Suprapubic skin (tissue), 4 donors: Measurements from ENCODE around the gene ZNF423. TPM values are rescaled to one million over a fixed set of nuclear protein-coding genes. Genes with fewer than 3 reads are reported as not detected.
"Not testable (repeated sequence)": the region's sequence is repeated elsewhere in the genome, so short reads cannot be mapped to it uniquely, and the experiment has no call there.

Source experiments
- DNase-seq, 2 donors: peaks; one replicate each; pipeline ENCODE4 v3.0.0-alpha.2; 2019; ENCODE audit warnings: low spot score in 2 of 2
- H3K27ac ChIP-seq: fragments of 200-600 bp; sonication (generic); one replicate; pipeline ENCODE4 v1.5.1; 2019
- H3K27me3 ChIP-seq: fragments of 200-600 bp; sonication (generic); one replicate; pipeline ENCODE4 v1.5.1; 2019
- H3K36me3 ChIP-seq: fragments of 200-600 bp; sonication (generic); one replicate; pipeline ENCODE4 v1.5.1; 2019
- H3K4me1 ChIP-seq: fragments of 200-600 bp; sonication (generic); one replicate; pipeline ENCODE4 v1.5.1; 2019
- H3K4me3 ChIP-seq: fragments of 200-600 bp; sonication (generic); one replicate; pipeline ENCODE4 v1.5.1; 2019; ENCODE audit warnings: mild to moderate bottlenecking
- H3K9me3 ChIP-seq: fragments of 200-600 bp; sonication (generic); one replicate; pipeline ENCODE4 v1.5.1; 2019
- EP300 ChIP-seq: sonication (generic); formaldehyde crosslinking; IDR thresholded peaks from one replicate; pipeline ENCODE4 v1.6.1; 2017; ENCODE audit warnings: antibody characterized with exemption
- POLR2A ChIP-seq, 2 donors: fragments of 450-650 bp; IDR thresholded peaks; one replicate each; pipeline ENCODE4 v1.6.1; 2017; ENCODE audit warnings: antibody characterized with exemption in 2 of 2, mild to moderate bottlenecking in 2 of 2, moderate library complexity in 2 of 2
- POLR2AphosphoS5 ChIP-seq, 3 donors: sonication (generic); formaldehyde crosslinking; IDR thresholded peaks; one replicate each; pipeline ENCODE4 v1.6.1; 2017; ENCODE audit warnings: antibody characterized with exemption in 3 of 3
- WGBS: methylation state at CpG from one replicate; pipeline ENCODE4 v1.1.5; 2018; 5-methylcytosine and 5-hydroxymethylcytosine counted together
- total RNA-seq, 4 donors: library from RNA; depleted of rRNA; stranded (reverse); fragments of >200 nt; gene quantifications; one replicate each; pipeline ENCODE4 v1.1.0, GENCODE V29; 2016
- TF ChIP-seq, protein P1 (sequence below), 2 donors: fragments of 200-600 bp in 1 of 2; fragments of 450-650 bp in 1 of 2; sonication (generic) in 1 of 2; IDR thresholded peaks; one replicate each; pipeline ENCODE4 v1.5.1; 2016 to 2019; ENCODE audit warnings: antibody characterized with exemption in 2 of 2, mild to moderate bottlenecking in 1 of 2, moderate library complexity in 1 of 2

ZNF423 gene
- total RNA-seq, 4 donors from 2014 or later = 1.3 to 5.3 (median 1.9) TPM

DNA sequence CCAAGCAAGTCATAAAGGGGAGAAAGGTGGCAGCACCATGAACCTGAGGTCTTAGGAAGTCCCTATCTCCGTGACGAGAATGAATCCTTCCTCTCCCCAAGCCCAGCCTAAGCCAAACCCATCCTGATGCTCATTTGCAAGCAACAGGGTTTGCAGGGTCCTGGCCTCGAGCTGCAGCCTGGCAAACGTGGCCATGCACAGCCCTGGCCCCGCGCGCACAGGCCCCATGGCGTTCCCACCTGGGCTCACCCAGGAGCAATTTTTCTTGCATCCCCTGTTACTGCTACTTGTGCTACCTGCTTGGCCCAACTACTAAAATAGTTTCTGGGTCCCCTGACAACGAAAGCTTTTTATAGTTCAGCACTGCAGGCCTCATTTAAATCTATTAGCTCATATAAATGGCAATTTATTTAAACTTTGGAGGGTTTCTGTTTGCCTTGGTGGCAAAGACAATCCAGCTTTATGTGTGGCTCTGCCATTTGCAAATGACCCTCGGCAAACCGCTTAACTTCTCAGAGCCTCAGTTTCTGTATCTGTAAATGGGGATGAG lies 340.8 kb downstream of the ZNF423 start:
- no peak for TF ChIP-seq POLR2AphosphoS5 (IDR thresholded peaks at IDR 0.05)
- TF ChIP-seq, protein P1, sequence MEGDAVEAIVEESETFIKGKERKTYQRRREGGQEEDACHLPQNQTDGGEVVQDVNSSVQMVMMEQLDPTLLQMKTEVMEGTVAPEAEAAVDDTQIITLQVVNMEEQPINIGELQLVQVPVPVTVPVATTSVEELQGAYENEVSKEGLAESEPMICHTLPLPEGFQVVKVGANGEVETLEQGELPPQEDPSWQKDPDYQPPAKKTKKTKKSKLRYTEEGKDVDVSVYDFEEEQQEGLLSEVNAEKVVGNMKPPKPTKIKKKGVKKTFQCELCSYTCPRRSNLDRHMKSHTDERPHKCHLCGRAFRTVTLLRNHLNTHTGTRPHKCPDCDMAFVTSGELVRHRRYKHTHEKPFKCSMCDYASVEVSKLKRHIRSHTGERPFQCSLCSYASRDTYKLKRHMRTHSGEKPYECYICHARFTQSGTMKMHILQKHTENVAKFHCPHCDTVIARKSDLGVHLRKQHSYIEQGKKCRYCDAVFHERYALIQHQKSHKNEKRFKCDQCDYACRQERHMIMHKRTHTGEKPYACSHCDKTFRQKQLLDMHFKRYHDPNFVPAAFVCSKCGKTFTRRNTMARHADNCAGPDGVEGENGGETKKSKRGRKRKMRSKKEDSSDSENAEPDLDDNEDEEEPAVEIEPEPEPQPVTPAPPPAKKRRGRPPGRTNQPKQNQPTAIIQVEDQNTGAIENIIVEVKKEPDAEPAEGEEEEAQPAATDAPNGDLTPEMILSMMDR (IDR thresholded peaks at IDR 0.05) = no peak
- TF ChIP-seq POLR2A (IDR thresholded peaks at IDR 0.05) = no peak
- TF ChIP-seq EP300 = no peak
- Histone ChIP-seq H3K4me1 (peaks cover 7% of the 10 kb centered on the region), H3K36me3 (no peaks in the 10 kb centered on the region), H3K27ac (no peak overlapping the region), H3K4me3 (no peak overlapping the region), H3K9me3 (no peaks in the 10 kb centered on the region), H3K27me3 (no peaks in the 10 kb centered on the region)
- 86% methylated on average over 11 of the region's 11 CpGs for WGBS
- no peak for DNase-seq

DNA sequence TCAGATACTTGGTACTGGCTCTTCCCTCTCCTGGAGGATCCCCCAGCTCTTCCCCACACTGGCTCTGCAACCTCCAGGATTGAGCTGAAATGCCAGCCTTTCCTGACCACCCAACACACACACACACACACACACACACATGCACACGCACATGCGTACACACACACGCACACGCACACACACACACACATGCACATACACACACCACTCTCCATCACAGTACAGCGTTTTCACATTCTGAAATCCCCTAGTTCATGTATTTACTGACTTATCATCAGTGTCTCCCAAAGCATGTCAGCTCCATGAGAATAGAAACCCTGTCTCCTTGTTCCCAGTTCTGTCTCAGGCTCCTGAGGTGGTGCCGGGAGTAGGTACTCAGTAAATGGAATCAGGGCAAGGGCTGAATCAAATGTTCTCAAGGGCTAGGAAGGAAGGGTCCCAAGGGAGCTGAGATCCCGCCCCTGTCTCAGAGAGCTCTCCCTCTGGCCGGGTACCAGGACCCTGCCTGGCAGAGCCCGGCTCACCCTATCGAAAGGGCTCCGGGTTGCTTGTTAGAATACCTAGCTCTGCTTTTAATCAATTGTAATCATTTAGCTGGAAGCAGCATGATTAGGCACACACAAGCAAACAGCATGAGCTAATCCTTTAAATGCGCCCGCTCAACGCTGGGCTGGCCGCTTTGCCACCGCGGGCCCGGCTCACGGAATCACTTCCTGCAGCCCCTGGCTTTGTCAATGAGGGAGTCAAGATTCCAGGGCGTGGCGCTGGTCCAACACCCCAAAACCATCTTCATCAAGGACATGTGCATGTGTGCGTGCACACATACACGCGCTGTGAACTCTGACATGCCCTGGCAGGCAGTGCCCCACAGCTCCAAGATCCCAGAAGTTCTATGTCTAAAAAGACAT lies 341.6 kb downstream of the ZNF423 start:
- TF ChIP-seq, protein P1 (IDR thresholded peaks at IDR 0.05) = no peak
- Histone ChIP-seq H3K4me3 (no peak overlapping the region), H3K27ac (no peak overlapping the region), H3K27me3 (no peaks in the 10 kb centered on the region), H3K36me3 (no peaks in the 10 kb centered on the region), H3K4me1 (peaks cover 7% of the 10 kb centered on the region), H3K9me3 (no peaks in the 10 kb centered on the region)
- 74% methylated on average over 24 of the region's 24 CpGs for WGBS
- DNase-seq = no peak

DNA sequence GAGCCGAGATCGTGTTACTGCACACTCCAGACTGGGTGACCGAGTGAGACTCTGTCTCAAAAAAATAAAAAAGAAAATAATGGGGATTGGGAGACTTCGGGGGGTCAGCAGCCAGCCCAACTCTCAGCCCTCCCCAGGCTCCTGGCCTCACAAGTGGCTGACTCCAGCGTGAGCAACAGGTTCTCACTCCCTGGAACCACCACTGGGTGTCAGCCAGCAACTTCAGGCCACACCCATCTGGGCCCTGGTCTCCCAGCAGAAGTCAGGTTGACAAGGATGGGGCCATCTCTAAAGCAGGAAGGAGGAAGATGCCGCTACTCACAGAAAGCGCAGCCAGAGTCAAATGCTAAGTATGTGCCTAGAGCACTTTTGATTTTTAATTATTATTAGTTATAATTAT lies 342.9 kb downstream of the ZNF423 start:
- WGBS = 85% methylated on average over 7 of the region's 7 CpGs
- DNase-seq = no peak

DNA sequence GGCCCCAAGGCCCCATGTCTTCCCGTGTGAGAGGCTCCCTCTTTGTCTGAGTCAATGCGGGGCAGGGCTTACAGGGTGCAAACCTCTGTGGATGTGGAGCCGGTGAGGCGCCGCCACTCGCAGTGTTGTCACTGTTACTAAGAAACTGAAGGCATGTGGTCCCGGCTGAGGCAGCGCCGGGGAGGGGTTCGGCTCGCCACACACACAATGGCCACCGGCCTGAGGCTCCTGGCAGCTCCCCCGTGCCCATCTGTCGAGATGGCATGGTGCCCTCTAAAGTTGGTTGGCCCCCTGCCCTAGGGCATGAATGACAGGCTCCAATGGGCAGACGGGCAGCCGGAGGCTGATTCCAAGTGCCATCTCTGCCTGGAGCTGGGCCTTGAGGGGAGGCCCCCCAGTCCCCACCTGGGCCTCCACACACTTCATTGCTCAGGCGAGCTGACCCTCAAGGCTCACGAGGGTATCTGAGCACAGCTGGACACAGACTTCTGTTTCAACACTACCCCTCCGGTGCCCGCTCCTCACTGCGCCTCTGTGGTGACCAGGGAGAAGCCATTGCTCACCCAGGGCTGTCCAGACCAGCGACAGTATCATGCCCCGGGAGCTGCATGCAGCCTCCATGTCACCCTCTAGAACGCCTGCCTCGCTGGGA lies 345.1 kb downstream of the ZNF423 start:
- H3K4me3 ChIP-seq = no peak overlapping the region
- TF ChIP-seq EP300 (no peak), POLR2AphosphoS5 (IDR thresholded peaks at IDR 0.05) (no peak), POLR2A (IDR thresholded peaks at IDR 0.05) (no peak)
- TF ChIP-seq, protein P1 (IDR thresholded peaks at IDR 0.05) = no peak
- H3K36me3 ChIP-seq = no peaks in the 10 kb centered on the region
- WGBS = 80% methylated on average over 13 of the region's 25 CpGs
- H3K4me1 ChIP-seq = peaks cover 7% of the 10 kb centered on the region
- H3K27ac ChIP-seq = no peak overlapping the region
- no peaks in the 10 kb centered on the region for H3K9me3 ChIP-seq
- DNase-seq = no peak
- H3K27me3 ChIP-seq = no peaks in the 10 kb centered on the region

More for the DNA sequence above, 342.9 kb downstream of the ZNF423 start:
- Histone ChIP-seq H3K4me3 (no peak overlapping the region), H3K9me3 (no peaks in the 10 kb centered on the region), H3K27ac (no peak overlapping the region), H3K36me3 (no peaks in the 10 kb centered on the region), H3K27me3 (no peaks in the 10 kb centered on the region), H3K4me1 (peaks cover 7% of the 10 kb centered on the region)
- no peak for TF ChIP-seq POLR2AphosphoS5 (IDR thresholded peaks at IDR 0.05)
- TF ChIP-seq, protein P1 (IDR thresholded peaks at IDR 0.05) = no peak
- no peak for TF ChIP-seq POLR2A (IDR thresholded peaks at IDR 0.05)

DNA sequence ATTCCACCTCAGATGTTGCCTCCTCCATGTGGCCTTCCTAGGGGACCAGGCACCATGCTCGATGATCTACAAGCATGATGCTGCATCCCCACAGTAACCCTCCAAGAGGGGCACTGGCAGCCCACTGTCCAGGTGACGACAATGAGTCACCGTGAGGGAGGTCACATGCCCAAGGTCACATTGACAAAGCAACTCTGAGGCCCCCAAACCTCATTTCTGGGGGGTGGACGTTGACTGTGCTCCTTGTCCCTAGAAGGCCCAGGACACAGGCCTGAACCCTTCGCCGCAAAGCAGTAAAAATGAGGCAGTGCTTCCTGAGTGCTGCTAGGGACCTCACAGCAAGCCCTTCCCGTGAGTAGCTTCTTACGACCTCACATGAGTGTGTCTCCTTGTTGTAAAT lies 345.8 kb downstream of the ZNF423 start:
- no peak for DNase-seq
- H3K27me3 ChIP-seq = no peaks in the 10 kb centered on the region
- WGBS = 94% methylated on average over 6 of the region's 8 CpGs

DNA sequence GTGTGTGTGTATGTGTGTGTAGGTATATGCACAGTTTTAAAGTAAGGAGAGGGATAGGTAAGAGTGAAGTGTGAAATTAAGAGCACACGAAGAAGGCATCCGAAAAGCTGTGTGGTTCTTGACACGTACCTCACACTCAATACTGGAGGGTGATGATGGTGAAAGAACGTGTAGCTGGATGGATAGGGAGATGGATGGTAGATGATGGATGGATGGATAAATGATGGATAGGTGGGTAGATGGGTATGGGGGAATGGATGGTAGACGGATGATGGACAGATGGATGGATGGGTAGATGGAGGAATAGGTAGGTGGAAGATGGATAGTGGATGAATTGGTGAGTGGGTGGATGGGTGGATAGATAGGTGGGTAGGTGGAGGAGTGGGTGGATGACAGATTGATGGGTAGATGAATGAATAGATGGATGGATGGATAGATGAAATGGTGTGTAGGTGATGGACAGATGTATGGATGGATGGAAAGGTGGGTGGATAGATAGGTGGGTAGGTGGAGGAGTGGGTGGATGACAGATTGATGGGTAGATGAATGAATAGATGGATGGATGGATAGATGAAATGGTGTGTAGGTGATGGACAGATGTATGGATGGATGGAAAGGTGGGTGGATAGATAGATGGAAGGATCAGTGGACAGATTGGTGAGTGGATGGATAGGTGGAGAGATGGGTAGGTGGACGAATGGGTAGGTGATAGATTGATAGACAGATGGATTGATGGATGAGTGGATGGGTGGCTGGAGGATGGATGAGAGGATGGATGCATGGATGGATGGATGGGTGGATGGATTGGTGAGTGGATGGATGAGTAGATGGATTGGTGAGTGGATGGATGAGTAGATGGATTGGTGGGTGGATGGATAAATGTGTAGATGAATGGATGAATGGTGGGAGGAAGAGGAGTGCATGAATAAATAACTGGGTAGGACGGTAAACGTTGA lies 349.6 kb downstream of the ZNF423 start:
- DNase-seq, H3K4me3 ChIP-seq, H3K27ac ChIP-seq, H3K27me3 ChIP-seq, H3K36me3 ChIP-seq, H3K4me1 ChIP-seq, H3K9me3 ChIP-seq: not testable (repeated sequence)
- 88% methylated on average over 8 of the region's 8 CpGs for WGBS

More for the DNA sequence above, 345.8 kb downstream of the ZNF423 start:
- Histone ChIP-seq H3K4me3 (no peak overlapping the region), H3K36me3 (no peaks in the 10 kb centered on the region), H3K9me3 (no peaks in the 10 kb centered on the region), H3K27ac (no peak overlapping the region), H3K4me1 (peaks cover 7% of the 10 kb centered on the region)
- no peak for TF ChIP-seq POLR2AphosphoS5 (IDR thresholded peaks at IDR 0.05)
- no peak for TF ChIP-seq POLR2A (IDR thresholded peaks at IDR 0.05)
- TF ChIP-seq EP300 = no peak
- TF ChIP-seq, protein P1 (IDR thresholded peaks at IDR 0.05) = no peak
